ENCODE data around the gene UBE2Q2. TPM values are rescaled to one million over a fixed set of nuclear protein-coding genes. Genes with fewer than 3 reads are reported as not detected.
"Not testable (repeated sequence)": the region's sequence is repeated elsewhere in the genome, so short reads cannot be mapped to it uniquely, and the experiment has no call there.

UBE2Q2 gene
- polyA plus RNA-seq, 4 donors: 43.3 to 68.1 (median 52.0) TPM

DNA sequence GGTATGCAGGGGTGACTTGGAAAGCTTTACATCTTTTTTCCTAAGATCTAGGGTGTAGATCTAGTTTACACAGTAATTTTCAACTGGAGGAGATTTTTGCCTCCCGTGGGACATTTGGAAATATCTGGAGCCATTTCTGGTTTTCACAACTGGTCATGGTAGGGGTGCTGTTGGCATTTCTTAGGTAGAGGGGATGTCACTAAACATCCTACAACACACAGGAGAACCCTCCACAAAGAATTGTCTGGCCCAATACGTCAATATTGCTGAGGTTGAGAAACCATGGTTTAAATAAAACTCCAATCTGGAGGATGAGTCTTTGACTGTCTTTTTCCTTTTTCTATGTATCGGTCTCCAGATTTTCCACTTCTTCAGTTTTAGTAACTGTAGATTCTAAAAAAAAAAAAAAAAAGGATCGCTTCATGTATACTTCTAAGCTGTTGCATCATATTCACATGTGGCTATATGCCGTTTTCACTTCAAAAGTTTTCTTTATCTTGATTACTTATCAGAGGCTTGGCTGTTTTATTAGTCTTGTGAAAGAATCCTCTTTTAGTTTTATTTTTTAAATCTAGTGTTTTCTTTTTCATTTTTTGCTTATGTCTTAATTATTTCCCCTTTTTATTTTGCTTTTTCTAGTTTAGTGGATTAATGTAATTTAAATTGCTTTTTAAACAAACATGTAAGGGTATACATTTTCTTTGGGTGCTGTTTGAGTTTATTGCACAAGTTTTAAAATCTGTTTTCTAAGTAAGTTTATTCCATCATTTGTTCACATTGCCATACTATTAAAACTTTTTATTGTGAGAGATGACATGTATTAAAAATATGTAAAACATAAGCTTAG, 21.2 kb downstream of the UBE2Q2 start:
- no peak for DNase-seq (ENCODE audit: low read depth in 4 of 4, low spot score in 3 of 4)

DNA sequence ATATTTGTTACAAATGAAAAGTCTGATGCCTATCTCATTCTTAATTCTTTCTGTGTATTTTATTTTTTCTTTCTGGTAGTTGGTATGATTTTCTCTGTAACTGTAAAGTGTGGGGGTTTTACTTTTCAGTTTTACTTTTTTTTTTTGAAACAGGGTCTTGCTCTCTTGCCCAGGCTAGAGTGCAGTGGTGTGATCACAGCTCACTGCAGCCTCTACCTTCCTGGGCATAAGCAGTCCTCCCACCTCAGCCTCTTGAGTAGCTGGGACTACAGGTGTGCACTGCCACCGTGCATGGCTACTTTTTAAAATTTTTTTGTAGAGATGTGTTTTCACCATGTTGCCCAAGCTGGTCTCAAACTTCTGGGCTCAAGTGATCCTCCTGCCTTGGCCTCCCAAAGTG, 22.8 kb downstream of the UBE2Q2 start:
- not testable (repeated sequence) for DNase-seq (ENCODE audit: low read depth in 4 of 4, low spot score in 3 of 4)

DNA sequence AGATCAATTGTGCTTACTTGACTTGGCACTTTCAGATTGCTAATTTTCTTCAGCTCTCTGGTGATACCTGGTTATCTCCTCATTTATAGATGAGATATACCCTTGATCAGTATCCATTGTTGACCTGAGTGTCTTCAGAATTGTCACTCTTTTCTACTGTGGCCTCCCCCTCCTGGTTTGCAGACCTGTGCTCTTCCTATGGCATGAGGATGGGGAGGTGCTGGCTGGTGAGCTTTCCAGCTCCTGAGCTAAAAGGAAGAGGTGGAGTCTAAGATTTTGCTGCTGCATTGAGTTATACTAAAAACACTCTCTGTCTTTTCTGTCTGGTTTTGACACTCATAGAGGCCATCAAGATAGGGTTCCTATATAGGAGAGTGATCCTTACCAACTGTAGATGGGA, 23.7 kb downstream of the UBE2Q2 start:
- no peak for DNase-seq (ENCODE audit: low read depth in 4 of 4, low spot score in 3 of 4)

DNA sequence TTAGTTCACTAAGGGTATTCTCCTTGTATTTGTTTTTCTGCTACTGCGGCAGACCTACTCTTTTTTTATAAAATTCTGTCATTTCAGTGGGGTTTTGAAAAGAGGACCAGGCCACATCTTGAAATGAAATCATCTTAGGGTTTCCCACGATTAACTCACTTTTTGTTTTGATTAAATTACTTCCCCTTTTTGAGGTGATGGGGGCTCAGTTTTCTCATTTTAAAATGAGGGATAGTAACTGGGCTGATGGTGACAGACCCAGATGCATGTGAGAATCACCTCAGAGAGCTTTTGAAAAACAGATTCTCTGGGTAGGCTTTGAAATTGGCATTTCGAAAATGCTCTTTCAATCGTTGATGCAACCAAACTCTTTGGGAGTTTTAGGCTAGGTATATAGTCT, 24.2 kb downstream of the UBE2Q2 start:
- no peak for DNase-seq (ENCODE audit: low read depth in 4 of 4, low spot score in 3 of 4)

DNA sequence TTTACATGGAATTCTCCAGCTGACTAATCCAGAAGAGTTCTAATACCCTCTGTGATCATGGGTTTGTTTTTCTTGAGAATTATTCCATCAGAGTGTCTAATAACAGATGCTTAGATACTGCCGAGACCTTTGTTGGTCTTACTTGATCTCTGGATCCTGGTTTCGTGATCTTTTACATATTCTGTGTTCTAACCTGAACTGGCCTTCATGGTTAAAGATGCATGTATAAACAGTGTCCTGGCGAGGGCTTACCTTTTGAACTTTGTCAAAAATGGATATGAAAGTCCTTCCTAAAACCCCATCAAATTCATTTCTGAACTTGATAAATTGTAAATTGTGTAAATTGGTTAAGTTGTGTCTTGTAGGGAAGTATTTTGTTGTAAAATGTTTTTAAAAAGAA, 24.8 kb downstream of the UBE2Q2 start:
- DNase-seq (ENCODE audit: low read depth in 4 of 4, low spot score in 3 of 4): no peak

DNA sequence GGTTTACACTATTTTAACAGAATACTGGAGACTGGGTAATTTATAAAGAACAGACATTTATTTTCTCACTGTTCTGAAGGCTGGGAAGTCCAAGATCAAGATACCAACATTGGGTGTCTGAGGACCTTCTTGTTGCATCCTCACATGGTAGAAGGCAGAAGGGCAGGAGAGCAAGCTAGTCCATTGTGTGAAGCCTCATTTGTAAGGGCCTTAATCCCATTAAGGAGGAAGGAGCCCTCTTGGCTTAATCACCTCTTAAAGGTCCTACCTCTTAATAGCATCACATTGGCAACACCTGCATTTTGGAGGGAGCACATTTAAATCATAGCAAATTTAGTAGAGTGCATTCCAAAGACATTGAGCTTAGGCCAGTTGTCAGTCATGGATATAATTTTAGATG, 26.2 kb downstream of the UBE2Q2 start:
- DNase-seq (ENCODE audit: low read depth in 4 of 4, low spot score in 3 of 4): no peak

DNA sequence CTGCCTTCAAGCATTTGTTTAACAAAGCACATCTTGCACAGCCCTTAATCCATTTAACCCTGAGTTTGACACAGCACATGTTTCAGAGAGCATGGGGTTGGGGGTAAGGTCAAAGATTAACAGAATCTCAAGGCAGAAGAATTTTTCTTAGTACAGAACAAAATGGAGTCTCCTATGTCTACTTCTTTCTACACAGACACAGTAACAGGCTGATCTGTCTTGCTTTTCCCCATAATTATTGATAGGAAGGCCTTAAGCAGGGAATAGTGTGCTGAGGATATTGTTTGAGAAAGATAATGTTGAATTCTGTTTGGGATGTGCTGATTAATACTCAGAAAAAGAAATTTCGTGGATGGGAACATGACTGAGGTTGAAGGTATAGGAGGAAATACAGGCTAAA, 28.3 kb downstream of the UBE2Q2 start:
- DNase-seq (ENCODE audit: low read depth in 4 of 4, low spot score in 3 of 4): not testable (repeated sequence)

DNA sequence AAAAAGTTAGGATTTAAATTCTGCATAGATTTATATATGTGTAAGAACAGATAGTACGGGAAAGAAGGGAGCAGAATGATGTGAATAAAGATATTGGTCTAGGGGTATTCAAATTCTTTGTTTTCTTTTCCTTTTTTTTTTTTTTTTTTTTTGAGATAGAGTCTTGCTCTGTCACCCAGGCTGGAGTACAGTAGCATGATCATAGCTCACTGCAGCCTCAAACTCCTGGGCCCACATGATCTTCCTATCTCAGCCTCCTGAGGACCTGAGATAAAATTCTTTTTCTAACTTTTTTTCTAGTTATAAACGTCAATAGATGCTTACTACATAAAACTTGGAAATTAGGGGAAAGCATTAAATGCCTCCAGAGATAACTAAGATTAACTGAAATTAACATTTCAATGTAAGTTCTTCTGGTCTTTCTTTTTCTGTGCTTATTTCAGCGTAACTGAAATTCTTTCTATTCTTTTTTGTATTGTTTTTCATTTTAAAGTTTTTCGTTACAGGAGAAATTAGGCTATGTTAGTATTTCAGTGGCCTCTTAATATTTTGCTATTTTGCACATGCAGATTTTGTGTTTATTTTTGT, 29.2 kb downstream of the UBE2Q2 start:
- no peak for DNase-seq (ENCODE audit: low read depth in 4 of 4, low spot score in 3 of 4)

DNA sequence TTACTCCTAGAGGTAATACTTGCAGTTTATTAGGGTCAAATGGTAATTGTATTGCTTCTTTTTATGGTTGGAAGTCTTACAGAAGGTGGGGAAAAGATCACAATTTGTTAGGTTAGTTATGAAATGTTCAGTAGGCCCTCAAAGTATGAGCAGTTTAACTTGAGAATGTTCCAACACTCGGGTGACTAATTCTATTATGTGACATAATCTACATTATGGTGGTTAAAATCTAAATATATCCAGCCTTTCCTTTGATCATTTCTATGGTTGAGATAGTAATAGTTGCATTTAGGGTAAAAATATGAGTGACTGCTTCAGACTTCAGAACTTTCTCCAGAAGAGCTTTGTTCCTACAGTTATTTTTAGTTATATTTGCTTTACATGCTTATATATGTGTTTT, 40.8 kb downstream of the UBE2Q2 start:
- DNase-seq (ENCODE audit: low read depth in 4 of 4, low spot score in 3 of 4): no peak

DNA sequence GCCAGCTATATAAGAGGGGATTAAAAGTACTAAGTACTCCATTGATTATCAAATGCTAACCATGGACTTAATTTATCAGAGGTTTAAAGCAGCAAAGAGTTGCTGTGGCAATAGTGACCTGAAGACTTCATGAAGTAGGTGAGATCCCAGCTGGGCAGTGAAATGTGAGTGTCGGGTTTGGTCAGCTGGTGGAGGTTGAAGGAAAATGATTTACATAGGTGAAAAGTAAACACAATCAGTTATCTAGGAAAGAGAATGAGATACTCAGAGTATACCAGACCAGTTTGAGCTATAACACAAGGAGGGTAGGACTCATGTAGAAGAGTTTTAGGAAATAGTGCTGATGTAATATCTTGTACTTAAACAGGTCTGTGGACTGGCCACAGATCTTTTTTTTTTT, 43.9 kb downstream of the UBE2Q2 start:
- no peak for DNase-seq (ENCODE audit: low read depth in 4 of 4, low spot score in 3 of 4)

DNA sequence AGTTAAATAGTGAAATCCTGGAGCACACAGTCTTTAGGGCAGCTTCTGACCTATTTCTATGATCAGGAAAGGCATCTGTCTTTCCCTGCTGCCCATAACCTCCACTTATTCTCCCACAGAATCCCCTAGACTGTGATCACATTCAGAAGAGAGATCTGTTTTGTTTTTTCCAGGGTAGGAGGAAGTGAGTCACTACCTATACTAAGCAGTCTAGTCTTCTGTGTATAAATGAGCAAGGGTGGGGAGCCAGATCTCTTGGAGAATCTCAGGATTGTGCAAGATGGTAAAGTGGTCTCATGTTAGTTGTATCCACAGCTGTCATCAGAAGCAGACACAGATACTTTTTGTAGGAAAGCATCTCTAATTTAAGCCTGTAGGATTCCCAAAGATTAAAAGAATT, 48.6 kb downstream of the UBE2Q2 start:
- DNase-seq (ENCODE audit: low read depth in 4 of 4, low spot score in 3 of 4): no peak

DNA sequence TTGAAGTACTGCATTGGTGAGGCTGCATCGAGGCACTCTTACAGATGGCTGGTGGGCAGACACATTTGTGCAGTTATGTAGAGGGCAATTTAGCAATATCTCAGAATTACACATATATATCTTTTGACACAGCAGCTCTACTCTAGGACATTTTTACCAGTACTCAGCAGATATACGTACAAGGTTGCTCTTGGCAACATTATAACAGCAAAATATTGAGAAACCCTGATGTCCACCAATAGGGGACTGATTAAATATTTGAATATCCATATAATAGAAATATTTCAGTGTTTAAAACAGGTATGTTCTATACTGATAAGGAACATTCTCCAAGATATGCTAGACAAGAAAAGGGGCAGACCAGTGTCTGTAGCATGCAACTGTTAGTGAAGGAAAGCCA, 52.5 kb downstream of the UBE2Q2 start:
- DNase-seq (ENCODE audit: low read depth in 4 of 4, low spot score in 3 of 4): no peak

DNA sequence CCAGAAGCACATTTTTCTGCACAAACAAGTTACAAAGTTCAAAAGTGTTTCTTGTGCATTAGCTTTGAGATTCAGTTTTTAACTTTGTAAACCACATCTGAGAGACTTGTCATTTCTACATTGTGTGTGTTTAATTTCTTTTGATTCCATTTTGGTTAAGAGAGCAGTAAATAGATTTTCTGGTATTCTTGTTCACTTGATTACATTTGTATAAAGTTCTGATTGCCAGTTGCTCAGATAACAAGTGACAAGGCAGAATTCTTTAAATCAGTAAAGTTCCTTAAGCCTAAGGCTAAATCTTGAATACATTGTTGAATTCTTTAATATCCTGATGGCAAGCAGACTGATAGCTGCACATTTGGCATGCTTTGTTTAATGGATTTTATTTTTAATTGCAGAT, 57.3 kb downstream of the UBE2Q2 start:
- DNase-seq (ENCODE audit: low read depth in 4 of 4, low spot score in 3 of 4): no peak

DNA sequence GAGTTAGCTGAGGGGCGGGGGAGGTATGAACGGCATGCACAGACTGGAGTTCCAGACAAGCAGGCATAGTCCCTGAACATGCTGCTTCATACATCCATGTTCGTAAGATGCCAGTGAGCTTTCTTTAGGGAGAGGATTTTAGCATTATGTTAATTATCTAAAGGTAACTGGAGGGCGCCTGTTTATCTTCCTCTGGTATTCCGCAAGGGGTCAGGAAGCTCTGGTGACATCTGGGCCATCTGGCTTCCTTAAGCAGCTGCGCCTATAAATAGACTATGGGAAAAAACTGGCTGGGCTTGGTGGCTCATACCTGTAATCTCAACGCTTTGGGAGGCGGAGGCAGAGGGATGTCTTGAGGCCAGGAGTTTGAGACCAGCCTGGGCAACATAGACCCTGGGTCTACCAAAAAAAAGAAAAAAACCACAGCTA, 58.9 kb downstream of the UBE2Q2 start:
- DNase-seq (ENCODE audit: low read depth in 4 of 4, low spot score in 3 of 4): no peak

DNA sequence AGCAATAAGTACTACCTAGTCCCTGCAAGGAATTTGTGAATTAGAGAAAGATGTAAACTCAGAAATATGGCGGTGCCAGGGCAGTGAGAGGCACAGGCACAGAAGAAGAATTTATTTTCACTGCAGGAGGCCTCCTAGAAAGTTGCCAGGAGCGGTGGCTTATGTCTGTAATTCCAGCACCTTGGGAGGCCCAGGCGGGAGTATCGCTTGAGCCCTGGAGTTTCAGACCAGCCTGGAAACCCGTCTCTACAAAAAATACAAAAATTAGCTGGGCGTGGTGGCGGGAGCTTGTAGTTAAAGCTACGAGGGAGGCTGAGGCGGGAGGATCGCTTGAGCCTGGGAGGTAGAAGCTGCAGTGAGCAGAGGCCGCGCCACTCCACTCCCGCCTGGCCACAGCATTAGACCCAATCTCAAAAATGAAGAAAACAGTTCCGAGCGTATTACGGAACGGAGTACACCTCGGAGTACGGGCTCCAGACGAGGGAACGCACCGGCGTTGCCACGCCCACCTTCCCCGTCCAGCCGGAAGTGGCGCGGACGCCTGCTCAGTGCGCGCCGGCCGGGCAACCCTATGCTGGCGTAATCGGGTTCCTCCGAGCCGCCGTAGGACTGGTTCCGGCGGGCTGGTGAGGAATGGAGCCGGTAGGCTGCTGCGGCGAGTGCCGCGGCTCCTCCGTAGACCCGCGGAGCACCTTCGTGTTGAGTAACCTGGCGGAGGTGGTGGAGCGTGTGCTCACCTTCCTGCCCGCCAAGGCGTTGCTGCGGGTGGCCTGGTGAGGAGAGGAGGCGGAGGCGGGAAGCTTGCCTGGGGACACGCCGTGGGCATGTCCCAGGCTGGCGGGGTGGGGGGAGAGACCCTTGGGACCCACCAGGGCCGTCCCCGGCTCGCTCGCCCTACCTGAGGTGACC, 60.3 kb downstream of the UBE2Q2 start, which contains the start of gene FBXO22:
Gene FBXO22, plus strand, starts transcription at position 548 of the 909 bp plus-strand sequence. Its CDS starts 86 bp downstream, at position 634.
- DNase-seq (ENCODE audit: low read depth in 4 of 4, low spot score in 3 of 4): peak; percentile 78 to 87 (median 82)

DNA sequence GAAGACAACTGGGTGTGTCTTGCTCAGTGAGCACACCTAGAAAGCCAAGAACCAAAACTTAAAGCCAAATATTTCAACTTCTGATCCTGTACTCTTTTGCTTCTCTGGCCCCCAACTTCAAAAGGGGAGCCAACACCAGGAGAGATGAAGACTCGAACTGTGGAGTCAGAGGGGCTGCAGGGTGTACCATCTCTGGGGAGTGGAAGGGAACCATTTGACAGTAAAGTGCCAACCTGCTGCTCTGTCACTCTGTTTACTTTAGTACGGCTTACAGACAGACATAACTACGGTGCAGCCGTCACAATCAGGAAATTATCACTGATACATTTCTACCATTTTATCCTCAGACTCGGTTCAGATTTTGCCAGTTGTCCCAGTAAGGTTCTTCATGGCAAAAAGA, 62.0 kb downstream of the UBE2Q2 start:
- no peak for DNase-seq (ENCODE audit: low read depth in 4 of 4, low spot score in 3 of 4)

DNA sequence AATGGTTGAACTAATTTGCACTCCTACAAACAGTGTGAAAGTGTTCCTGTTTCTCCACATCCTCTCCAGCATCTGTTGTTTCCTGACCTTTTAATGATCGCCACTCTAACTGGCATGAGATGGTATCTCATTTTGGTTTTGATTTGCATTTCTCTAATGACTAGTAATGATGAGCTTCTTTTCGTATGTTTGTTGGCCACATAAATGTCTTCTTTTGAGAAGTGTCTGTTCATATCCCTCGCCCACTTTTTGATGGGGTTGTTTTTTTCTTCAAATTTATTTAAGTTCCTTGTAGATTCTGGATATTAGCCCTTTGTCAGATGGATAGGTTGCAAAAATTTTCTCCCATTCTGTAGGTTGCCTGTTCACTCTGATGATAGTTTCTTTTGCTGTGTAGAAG, 67.1 kb downstream of the UBE2Q2 start:
- DNase-seq (ENCODE audit: low read depth in 4 of 4, low spot score in 3 of 4): not testable (repeated sequence)

DNA sequence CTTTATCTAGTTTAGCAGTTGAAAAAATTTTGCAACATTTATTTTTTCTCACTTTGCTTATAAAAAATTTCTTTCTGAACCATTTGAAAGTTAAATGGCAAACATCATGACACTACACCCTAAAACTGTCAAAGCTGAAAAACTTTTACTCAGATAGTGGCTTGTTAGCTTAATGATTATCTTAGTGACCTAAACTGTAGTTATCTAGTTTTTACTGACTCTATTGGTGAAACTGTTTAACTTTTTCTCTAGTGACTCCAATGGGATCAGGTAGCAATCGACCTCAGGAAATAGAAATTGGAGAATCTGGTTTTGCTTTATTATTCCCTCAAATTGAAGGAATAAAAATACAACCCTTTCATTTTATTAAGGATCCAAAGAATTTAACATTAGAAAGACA, 73.7 kb downstream of the UBE2Q2 start:
- DNase-seq (ENCODE audit: low read depth in 4 of 4, low spot score in 3 of 4): no peak

DNA sequence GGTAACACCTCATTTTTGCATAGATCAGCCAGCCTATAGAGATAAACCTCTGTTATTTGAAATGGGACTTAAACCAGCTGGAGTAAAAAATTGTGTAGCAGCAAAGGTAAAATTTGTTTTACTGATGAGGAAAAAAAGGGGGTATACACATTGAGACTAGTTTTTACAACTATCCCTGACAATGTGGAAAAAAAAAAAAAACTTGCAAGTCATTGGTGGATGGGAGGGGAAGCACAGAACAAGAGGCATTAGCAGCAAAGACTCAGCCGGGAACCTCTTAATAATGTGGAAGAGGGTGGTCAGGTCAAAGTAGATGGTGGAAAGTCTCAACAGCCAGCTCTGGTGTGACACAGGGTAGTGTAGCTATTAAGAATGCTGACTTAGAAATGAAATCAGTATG, 74.9 kb downstream of the UBE2Q2 start:
- no peak for DNase-seq (ENCODE audit: low read depth in 4 of 4, low spot score in 3 of 4)

DNA sequence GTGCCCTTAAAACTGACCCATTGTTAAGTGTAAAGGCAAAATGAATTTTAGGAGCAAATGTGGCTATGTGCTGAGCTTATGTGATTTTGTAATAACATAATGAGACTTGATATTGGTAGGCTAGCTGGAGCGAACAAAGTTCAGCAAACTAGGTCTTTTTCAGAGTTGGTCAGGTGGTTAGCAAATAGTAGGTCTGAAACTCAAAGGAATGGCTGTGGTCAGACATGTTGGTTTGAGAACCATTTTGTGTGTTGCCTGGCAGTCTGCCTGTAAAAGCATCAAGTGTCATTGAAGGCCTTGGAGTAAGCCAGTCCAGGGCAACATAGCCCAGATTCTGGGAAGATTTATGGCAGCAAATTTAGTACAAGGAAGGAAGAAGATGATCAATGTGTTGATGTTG, 76.8 kb downstream of the UBE2Q2 start:
- no peak for DNase-seq (ENCODE audit: low read depth in 4 of 4, low spot score in 3 of 4)
